ENCODE results near the gene ZNF10. TPM values are rescaled to one million over a fixed set of nuclear protein-coding genes. Genes with fewer than 3 reads are reported as not detected.

Gene ZNF10
- total and polyA plus RNA-seq, 2 of the 8 experiments (the other 6 are each of a cell fraction or from before 2014, with no cell fraction given): 5.2 to 11.9 TPM

DNA sequence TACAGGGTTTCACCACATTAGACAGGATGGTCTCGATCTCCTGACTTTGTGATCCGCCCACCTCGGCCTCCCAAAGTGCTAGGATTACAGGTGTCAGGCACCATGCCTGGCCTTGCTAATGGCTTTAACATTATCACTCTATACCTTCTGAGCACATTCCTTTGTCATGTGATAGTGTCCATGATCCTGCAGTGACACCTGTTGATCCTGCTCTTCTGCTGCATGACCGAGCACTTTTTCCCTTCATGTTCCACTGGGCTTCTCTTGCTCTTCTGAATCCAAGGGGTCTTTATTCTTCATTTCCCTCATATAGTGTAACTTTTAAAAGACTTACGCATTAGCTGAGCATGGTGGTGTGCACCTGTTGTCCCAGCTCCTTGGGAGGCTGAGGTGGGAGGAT is 62.4 kb downstream of the ZNF10 start (continued):
- no peak for TF ChIP-seq SRF (IDR thresholded peaks at IDR 0.05; ENCODE audit: low read depth, low read length)
- no peak for TF ChIP-seq CHD1 (IDR thresholded peaks at IDR 0.05; ENCODE audit: low read depth, low read length)

Measured in H1 (cell line).